GM19193 (cell line): ENCODE results near the gene SYCN.

ENCODE experiments used
- POLR2A ChIP-seq: IDR thresholded peaks from 4 replicates; pipeline ENCODE4 v1.6.1; 2011; ENCODE audit not compliant: insufficient read depth, insufficient read length; ENCODE audit errors: extremely low read depth

SYCN gene

GRCh38 chr19:39181500-39182173 lies 22.4 kb downstream of the SYCN start:
- no peak for TF ChIP-seq POLR2A

- no peak for TF ChIP-seq POLR2A
Observed at GRCh38 chr19:39180749-39181148, 23.3 kb downstream of the SYCN start.

DNA sequence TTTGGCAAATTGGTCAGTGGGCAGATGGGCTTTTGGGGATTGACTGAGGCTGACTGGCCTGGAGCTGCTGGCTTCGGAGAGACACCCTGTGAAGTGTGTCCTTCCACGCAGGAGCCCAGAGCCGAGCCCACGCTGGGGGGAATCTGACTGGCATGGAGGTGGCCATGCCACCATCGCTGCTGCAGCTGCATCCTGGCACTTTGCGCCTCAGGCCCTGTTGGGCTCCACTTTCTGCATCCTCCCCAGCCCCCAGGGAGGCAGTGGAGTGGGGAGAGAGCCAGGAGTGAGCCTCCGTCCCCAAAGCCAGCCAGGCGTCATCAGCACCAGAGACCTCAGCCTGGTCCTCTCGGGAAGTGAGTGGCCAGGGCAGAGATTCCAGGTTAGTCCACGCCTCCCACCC lies 24.3 kb downstream of the SYCN start:
- TF ChIP-seq POLR2A, result no peak

DNA sequence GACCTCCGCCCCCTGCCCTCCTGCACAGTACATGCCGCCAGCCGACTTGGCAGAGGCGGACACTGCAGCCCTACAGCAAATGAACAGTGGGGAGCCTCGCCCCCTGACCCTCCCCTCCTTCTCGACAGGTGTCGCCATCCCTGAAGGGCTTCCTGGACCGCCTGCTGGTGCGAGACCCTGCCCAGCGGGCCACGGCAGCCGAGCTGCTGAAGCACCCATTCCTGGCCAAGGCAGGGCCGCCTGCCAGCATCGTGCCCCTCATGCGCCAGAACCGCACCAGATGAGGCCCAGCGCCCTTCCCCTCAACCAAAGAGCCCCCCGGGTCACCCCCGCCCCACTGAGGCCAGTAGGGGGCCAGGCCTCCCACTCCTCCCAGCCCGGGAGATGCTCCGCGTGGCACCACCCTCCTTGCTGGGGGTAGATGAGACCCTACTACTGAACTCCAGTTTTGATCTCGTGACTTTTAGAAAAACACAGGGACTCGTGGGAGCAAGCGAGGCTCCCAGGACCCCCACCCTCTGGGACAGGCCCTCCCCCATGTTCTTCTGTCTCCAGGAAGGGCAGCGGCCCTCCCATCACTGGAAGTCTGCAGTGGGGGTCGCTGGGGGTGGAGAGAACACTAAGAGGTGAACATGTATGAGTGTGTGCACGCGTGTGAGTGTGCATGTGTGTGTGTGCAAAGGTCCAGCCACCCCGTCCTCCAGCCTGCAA lies 25.6 kb downstream of the SYCN start:
- no peak for TF ChIP-seq POLR2A

GRCh38 chr19:39177736-39178135 lies 26.3 kb downstream of the SYCN start:
- no peak for TF ChIP-seq POLR2A

GRCh38 chr19:39177110-39177699 lies 26.9 kb downstream of the SYCN start:
- no peak for TF ChIP-seq POLR2A

DNA sequence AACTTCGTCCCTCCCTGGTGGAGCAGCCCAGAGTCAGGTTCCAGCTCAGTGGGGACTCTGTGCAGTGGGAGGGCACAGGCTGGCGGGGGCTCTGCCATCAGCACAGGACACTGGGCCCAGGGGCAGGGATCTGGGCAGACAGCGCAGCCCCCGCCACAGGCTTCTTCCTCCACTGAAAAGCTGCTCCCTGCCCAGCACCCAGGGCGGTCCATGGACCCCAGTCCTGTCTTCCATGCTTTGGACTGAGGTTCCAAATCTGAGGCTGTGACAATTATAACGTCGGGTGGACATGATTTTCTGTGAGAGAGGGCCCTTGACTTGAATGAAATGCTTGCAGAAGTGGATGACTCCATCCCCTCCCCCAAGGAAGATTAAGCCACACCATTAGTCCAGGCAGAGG lies 28.5 kb downstream of the SYCN start:
- no peak for TF ChIP-seq POLR2A

DNA sequence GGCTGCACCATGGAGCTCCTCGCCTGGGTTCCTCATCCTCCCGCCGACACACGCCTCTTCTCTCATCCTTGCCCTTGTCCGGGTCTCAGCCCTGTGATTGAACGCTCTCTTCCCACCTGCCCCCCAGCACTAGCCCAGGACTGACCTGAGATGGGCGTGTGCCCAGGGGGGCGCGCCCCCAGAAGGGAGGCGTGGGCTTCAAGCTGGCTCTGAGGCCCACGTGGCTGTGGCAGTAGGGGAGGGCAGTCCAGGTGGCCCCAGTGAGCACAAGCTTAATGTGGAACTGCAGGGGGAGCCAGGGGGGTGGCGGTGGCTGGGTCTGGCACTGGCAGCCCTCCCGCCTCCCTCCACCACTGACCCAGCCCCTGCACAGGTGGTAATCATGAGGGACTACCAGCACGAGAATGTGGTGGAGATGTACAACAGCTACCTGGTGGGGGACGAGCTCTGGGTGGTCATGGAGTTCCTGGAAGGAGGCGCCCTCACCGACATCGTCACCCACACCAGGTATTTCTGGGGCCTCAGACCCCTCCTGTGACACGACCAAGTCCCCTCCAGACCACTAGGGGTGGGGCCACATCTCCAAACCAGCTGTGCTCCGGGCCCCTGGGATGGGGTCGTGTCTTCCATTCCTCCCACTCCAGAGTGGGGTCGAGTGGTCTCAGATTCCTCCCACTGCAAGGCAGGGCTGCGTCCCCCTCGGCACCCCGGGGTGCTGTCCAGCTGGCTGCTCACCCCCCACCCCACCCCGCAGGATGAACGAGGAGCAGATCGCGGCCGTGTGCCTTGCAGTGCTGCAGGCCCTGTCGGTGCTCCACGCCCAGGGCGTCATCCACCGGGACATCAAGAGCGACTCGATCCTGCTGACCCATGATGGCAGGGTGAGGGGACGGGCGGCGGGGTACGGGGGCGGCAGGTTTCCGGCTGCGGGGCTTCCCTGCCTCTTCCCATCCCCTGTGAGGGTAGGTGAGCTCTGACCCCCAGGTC lies 29.2 kb downstream of the SYCN start:
- no peak for TF ChIP-seq POLR2A

DNA sequence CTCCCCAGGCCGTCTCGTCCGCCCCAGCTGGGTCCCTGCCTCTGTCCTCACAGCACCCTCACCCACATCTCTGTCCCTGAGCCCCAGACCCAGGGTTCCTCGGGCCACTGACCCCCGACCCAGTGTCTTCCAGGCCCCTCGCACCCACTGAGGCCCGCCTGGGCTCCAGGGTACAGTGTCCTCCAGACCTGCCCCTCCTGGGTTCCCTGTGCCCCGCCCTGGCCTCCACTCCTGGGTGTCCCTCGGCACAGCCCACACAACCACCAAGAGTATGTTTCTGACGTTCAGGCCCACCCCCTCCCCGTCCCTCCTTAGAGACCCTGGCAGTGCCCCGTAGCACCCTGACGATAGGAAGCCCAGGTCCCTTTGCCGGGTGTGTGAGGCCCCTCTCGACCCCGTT lies 29.9 kb downstream of the SYCN start:
- no peak for TF ChIP-seq POLR2A

DNA sequence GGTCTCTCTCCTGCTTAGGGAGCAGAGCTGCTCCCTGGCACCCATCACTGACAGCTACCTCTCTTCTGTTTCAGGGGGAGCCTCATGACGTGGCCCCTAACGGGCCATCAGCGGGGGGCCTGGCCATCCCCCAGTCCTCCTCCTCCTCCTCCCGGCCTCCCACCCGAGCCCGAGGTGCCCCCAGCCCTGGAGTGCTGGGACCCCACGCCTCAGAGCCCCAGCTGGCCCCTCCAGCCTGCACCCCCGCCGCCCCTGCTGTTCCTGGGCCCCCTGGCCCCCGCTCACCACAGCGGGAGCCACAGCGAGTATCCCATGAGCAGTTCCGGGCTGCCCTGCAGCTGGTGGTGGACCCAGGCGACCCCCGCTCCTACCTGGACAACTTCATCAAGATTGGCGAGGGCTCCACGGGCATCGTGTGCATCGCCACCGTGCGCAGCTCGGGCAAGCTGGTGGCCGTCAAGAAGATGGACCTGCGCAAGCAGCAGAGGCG lies 30.5 kb downstream of the SYCN start:
- no peak for TF ChIP-seq POLR2A

- no peak for TF ChIP-seq POLR2A
Observed at GRCh38 chr19:39172700-39173501, 31.2 kb downstream of the SYCN start.

DNA sequence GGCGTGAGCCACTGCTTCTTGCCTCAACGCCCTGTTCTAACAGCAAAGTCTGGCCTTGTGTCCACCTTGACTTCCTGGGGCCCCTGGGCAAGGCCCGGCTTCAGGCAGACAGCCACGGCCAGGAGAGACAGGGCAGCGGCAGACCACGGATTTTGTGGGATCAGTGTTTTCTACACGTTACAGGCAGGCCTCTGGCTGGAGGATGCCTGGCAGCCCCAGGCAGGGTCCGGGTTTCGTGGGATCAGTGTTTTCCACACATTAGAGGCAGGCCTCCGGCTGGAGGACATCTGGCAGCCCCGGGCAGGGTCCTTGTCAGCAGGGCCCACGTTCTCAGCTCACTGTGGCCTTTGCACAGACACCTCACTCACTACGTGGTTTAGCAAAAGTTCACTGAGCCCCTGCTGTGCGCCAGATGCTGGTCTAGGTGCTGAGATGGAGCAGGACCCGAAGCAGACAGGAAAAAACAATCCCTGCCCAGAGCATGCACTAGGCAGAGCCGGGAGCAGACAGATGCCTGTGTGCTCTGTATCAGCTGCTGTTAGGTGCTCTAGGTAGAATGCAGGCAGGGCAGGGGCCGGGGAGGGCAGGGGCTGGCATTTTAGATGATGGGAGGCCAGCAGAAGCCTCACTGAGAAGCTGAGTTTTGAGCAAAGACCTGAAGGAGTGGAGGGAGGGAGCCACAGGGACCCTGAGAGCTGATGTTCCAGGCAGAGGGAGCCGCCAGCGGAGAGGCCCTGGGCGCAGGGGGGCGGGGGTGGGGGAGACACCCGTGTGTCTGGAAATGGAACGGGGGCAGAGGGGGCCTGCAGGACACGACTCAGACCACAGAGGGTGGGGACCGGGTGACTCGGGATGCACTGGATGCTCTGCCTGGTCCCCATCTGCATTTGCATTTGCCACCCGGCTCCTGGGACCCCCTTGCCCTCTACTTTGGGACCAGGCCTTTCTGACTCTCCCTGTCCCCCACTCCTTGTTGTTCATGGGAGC lies 32.3 kb downstream of the SYCN start:
- TF ChIP-seq POLR2A, result no peak

- TF ChIP-seq POLR2A, result no peak
Observed at GRCh38 chr19:39170386-39171231, 33.5 kb downstream of the SYCN start.
